Activated CD8-positive, alpha-beta T cell treated with anti-CD3 and anti-CD28 coated beads, Interleukin-2, amount 10 ng/mL, durations not matched to agents 7 days and 5 days (primary cell): Measurements from ENCODE around the gene PPP1R8. TPM values are rescaled to one million over a fixed set of nuclear protein-coding genes. Genes with fewer than 3 reads are reported as not detected.
"Not testable (repeated sequence)": the region's sequence is repeated elsewhere in the genome, so short reads cannot be mapped to it uniquely, and the experiment has no call there.

Experiments used
- ATAC-seq: fragments of 150-1000 bp; cut with Tn5 transposase; one replicate; pipeline ENCODE4 v1.10.0; 2021; ENCODE audit warnings: moderate library complexity
- CTCF ChIA-PET: fragments of 350-600 bp; sonication (Branson Sonifier 250); formaldehyde crosslinking; loops from one replicate; lab custom pipeline; 2021; ENCODE audit warnings: antibody characterized with exemption; lab: Charles Lee
- POLR2A ChIA-PET: fragments of 350-600 bp; sonication (Branson Sonifier 250); formaldehyde crosslinking; loops from one replicate; lab custom pipeline; 2021; ENCODE audit warnings: antibody characterized with exemption; lab: Charles Lee
- DNase-seq: peaks from one replicate; pipeline ENCODE4 v3.0.0-alpha.2; 2020
- H3K27ac Mint-ChIP-seq: one replicate; pipeline ENCODE4 v1.8.0; 2021; ENCODE audit warnings: mild to moderate bottlenecking, mixed read lengths
- H3K27me3 Mint-ChIP-seq: one replicate; pipeline ENCODE4 v1.8.0; 2021; ENCODE audit warnings: low read depth, mixed read lengths
- H3K36me3 Mint-ChIP-seq: one replicate; pipeline ENCODE4 v1.8.0; 2021; ENCODE audit warnings: low read depth, mixed read lengths
- H3K4me1 Mint-ChIP-seq: one replicate; pipeline ENCODE4 v1.8.0; 2021; ENCODE audit warnings: low read depth, mixed read lengths
- H3K4me3 Mint-ChIP-seq: one replicate; pipeline ENCODE4 v1.8.0; 2021; ENCODE audit warnings: mild to moderate bottlenecking, mixed read lengths
- H3K9me3 Mint-ChIP-seq: one replicate; pipeline ENCODE4 v1.8.0; 2022; ENCODE audit warnings: mixed read lengths; ENCODE audit not compliant: insufficient read depth
- total RNA-seq, 2 experiments: library from RNA; stranded (reverse); gene quantifications; one replicate each; pipeline ENCODE4 v1.2.3, GENCODE V29; 2021

Gene PPP1R8
- total RNA-seq, 2 experiments from 2014 or later, result 61.4 to 66.6 TPM

GRCh38 chr1:27862671-27863537, 32.3 kb downstream of the PPP1R8 start:
- CTCF ChIA-PET, result no interaction called here
- Mint-ChIP-seq H3K36me3 (no peaks in the 10 kb centered on the region), H3K9me3 (no peaks in the 10 kb centered on the region), H3K4me1 (peaks cover 49% of the 10 kb centered on the region), H3K27me3 (no peaks in the 10 kb centered on the region), H3K27ac (no peak overlapping the region), H3K4me3 (no peak overlapping the region)
- no peak for DNase-seq
- POLR2A ChIA-PET, result no interaction called here
- ATAC-seq, result no peak

- ChIA-PET CTCF (no interaction called here), POLR2A (no interaction called here)
- Mint-ChIP-seq H3K4me1 (peaks cover 47% of the 10 kb centered on the region), H3K4me3 (no peak overlapping the region), H3K27me3 (no peaks in the 10 kb centered on the region), H3K36me3 (no peaks in the 10 kb centered on the region), H3K27ac (no peak overlapping the region), H3K9me3 (no peaks in the 10 kb centered on the region)
- no peak for DNase-seq
- no peak for ATAC-seq
Observed at GRCh38 chr1:27863538-27863915, 32.9 kb downstream of the PPP1R8 start.

- Mint-ChIP-seq H3K27ac (peak overlapping the region; percentile 86), H3K4me1 (peaks cover 48% of the 10 kb centered on the region), H3K9me3 (no peaks in the 10 kb centered on the region), H3K36me3 (no peaks in the 10 kb centered on the region), H3K4me3 (no peak overlapping the region), H3K27me3 (no peaks in the 10 kb centered on the region)
- ChIA-PET CTCF (no interaction called here), POLR2A (no interaction called here)
- ATAC-seq (no peak), DNase-seq (no peak)
Observed at GRCh38 chr1:27864264-27864895, 33.8 kb downstream of the PPP1R8 start.

- H3K27ac Mint-ChIP-seq, result no peak overlapping the region
- no peaks in the 10 kb centered on the region for H3K36me3 Mint-ChIP-seq
- no peaks in the 10 kb centered on the region for H3K9me3 Mint-ChIP-seq
- H3K4me1 Mint-ChIP-seq, result peaks cover 55% of the 10 kb centered on the region
- DNase-seq (no peak), ATAC-seq (no peak)
- ChIA-PET CTCF (no interaction called here), POLR2A (no interaction called here)
- no peak overlapping the region for H3K4me3 Mint-ChIP-seq
- no peaks in the 10 kb centered on the region for H3K27me3 Mint-ChIP-seq
Observed at GRCh38 chr1:27865821-27866220, 35.2 kb downstream of the PPP1R8 start.

DNA sequence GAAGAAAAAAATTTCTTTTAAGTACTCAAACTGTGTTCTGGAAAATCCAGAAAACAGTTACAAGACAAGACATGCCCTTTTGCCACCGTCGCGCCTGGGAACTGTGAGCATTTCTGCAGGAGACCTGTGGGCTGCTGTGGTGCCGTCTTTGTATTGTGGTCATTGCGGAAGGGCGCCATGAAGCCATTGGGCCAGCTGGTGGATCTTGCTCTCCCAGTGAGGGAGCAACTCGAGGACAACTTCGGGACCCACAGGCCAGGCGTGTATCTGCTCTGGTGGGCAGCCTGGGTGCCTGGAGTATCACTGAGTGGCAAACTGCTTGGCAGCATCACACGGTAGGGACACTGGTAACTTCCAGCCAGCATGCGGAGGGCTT, 38.0 kb downstream of the PPP1R8 start:
- H3K4me1 Mint-ChIP-seq, result peaks cover 54% of the 10 kb centered on the region

GRCh38 chr1:27868932-27869718, 38.5 kb downstream of the PPP1R8 start:
- no peaks in the 10 kb centered on the region for H3K9me3 Mint-ChIP-seq
- peak overlapping the region; percentile 66 for H3K4me3 Mint-ChIP-seq
- POLR2A ChIA-PET, result interaction anchor here (0.8 to 0.9 kb wide), 2 partner anchors 17 to 91 kb away, joined by 3 to 6 read pairs; partner anchors contain the start of gene XKR8
- H3K27me3 Mint-ChIP-seq, result no peaks in the 10 kb centered on the region
- CTCF ChIA-PET, result interaction anchor here (0.8 to 1.6 kb wide), 2 partner anchors 11 to 23 kb away, joined by 5 to 10 read pairs; no protein-coding TSS in a partner anchor
- H3K36me3 Mint-ChIP-seq, result peaks cover 6% of the 10 kb centered on the region
- peak; percentile 63 for ATAC-seq
- H3K27ac Mint-ChIP-seq, result peak overlapping the region; percentile 91
- H3K4me1 Mint-ChIP-seq, result peaks cover 52% of the 10 kb centered on the region
- peak; percentile 82 for DNase-seq

More for the DNA sequence above, 38.0 kb downstream of the PPP1R8 start:
- Mint-ChIP-seq H3K27me3 (no peaks in the 10 kb centered on the region), H3K27ac (peak overlapping the region; percentile 91), H3K36me3 (peaks cover 3% of the 10 kb centered on the region), H3K9me3 (no peaks in the 10 kb centered on the region), H3K4me3 (peak overlapping the region; percentile 66)
- CTCF ChIA-PET, result interaction anchor here (1.6 kb wide), 1 partner anchor 11 kb away, joined by 10 read pairs; no protein-coding TSS in a partner anchor
- POLR2A ChIA-PET, result no interaction called here
- no peak for DNase-seq
- ATAC-seq, result peak; percentile 2

- peaks cover 48% of the 10 kb centered on the region for H3K4me1 Mint-ChIP-seq
- ATAC-seq, result peak; percentile 1
- POLR2A ChIA-PET, result interaction anchor here (0.6 to 0.9 kb wide), 3 partner anchors 17 to 774 kb away, joined by 3 to 6 read pairs (median 3); partner anchors contain the start of gene XKR8
Observed at GRCh38 chr1:27869719-27870085, 39.1 kb downstream of the PPP1R8 start.

DNA sequence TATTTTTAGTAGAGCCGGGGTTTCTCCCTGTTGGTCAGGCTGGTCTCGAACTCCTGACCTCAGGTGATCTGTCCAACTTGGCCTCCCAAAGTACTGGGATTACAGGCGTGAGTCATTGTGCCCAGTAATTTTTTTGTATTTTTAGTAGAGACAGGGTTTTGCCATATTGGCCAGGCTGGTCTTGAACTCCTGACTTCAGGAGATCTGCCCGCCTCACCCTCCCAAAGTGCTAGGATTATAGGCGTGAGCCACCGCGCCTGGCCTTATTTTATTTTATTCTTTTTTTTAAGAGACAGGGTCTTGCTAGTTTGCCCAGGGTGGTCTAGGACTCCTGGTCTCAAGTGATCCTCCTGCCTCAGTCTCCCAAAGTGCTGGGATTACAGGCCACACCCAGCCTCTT, 40.5 kb downstream of the PPP1R8 start:
- DNase-seq, H3K27ac Mint-ChIP-seq, H3K27me3 Mint-ChIP-seq, H3K36me3 Mint-ChIP-seq, POLR2A ChIA-PET, ATAC-seq, H3K4me3 Mint-ChIP-seq, H3K9me3 Mint-ChIP-seq: not testable (repeated sequence)
- peaks cover 47% of the 10 kb centered on the region for H3K4me1 Mint-ChIP-seq
- CTCF ChIA-PET, result interaction anchor here (1.2 kb wide), 1 partner anchor 109 kb away, joined by 3 read pairs; no protein-coding TSS in a partner anchor

More at GRCh38 chr1:27869719-27870085, 39.1 kb downstream of the PPP1R8 start:
- Mint-ChIP-seq H3K27ac (peak overlapping the region; percentile 91), H3K27me3 (no peaks in the 10 kb centered on the region), H3K36me3 (peaks cover 6% of the 10 kb centered on the region), H3K9me3 (no peaks in the 10 kb centered on the region), H3K4me3 (peak overlapping the region; percentile 66)
- CTCF ChIA-PET, result interaction anchor here (0.8 to 1.6 kb wide), 2 partner anchors 12 to 22 kb away, joined by 5 to 10 read pairs; no protein-coding TSS in a partner anchor
- DNase-seq, result no peak

GRCh38 chr1:27872059-27872801, 41.6 kb downstream of the PPP1R8 start, which contains the start of gene THEMIS2:
Gene THEMIS2, plus strand, starts transcription at chr1:27872544. Its CDS starts 28 bp downstream, at chr1:27872572.
- no peaks in the 10 kb centered on the region for H3K27me3 Mint-ChIP-seq
- peaks cover 18% of the 10 kb centered on the region for H3K36me3 Mint-ChIP-seq
- POLR2A ChIA-PET, result no interaction called here
- CTCF ChIA-PET, result interaction anchor here (0.7 to 1.2 kb wide), 3 partner anchors 14 to 209 kb away, joined by 3 read pairs; no protein-coding TSS in a partner anchor
- peak; percentile 81 for DNase-seq
- H3K4me1 Mint-ChIP-seq, result peaks cover 50% of the 10 kb centered on the region
- no peaks in the 10 kb centered on the region for H3K9me3 Mint-ChIP-seq
- H3K4me3 Mint-ChIP-seq, result peak within 1 kb of the TSS; percentile 90
- peak within 1 kb of the TSS; percentile 78 for H3K27ac Mint-ChIP-seq
- ATAC-seq, result peak; percentile 85

DNA sequence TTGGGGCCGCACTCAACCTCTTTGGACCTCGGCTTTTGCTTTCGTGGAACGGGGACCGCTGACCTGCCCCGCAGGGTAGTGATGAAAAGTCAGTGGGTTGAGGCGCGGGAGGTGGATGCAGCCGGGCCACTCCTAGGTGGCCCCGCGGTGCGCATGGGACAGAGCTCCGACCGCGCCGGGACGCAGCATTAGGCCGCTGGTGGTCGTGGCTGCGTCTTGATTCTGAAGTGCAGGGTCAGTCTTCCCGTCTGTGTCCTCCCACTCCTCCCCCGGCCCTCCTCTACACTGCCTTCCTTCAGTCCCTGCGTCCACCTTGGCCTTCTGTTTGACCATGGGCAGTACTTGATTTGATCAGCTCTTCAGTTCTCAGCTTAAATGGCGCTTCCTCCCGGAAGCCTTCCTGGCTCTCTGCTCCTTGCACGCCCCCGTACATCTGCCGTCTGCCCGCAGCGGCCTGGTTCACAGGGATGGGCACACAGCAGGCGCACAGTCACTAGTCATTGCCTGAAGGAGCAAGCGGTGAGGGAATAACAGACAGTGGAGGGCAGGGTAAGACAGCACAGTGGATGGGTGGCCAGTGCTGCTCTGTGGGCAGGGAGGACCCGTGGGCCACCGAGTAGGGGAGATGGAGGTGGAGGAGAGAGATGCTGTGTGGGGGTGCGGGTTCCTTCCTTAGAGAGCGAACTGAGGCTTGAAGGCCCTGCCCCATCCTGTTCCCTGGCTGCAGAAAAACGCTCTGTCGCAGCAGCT, 42.4 kb downstream of the PPP1R8 start:
- ATAC-seq, result peak; percentile 48
- peak overlapping the region; percentile 90 for H3K4me3 Mint-ChIP-seq
- ChIA-PET POLR2A (no interaction called here), CTCF (interaction anchor here (0.7 to 1.2 kb wide), 3 partner anchors 13 to 210 kb away, joined by 3 read pairs; no protein-coding TSS in a partner anchor)
- peaks cover 21% of the 10 kb centered on the region for H3K36me3 Mint-ChIP-seq
- DNase-seq, result peak; percentile 44
- peaks cover 55% of the 10 kb centered on the region for H3K4me1 Mint-ChIP-seq
- no peaks in the 10 kb centered on the region for H3K9me3 Mint-ChIP-seq
- no peaks in the 10 kb centered on the region for H3K27me3 Mint-ChIP-seq
- peak overlapping the region; percentile 78 for H3K27ac Mint-ChIP-seq
